NCI-H82 (cell line): Measurements from ENCODE around the gene UFSP2.

ENCODE experiments used
- DNase-seq: peaks from one replicate; lab custom pipeline; 2025; lab: John Stamatoyannopoulos, UW

The UFSP2 gene

DNA sequence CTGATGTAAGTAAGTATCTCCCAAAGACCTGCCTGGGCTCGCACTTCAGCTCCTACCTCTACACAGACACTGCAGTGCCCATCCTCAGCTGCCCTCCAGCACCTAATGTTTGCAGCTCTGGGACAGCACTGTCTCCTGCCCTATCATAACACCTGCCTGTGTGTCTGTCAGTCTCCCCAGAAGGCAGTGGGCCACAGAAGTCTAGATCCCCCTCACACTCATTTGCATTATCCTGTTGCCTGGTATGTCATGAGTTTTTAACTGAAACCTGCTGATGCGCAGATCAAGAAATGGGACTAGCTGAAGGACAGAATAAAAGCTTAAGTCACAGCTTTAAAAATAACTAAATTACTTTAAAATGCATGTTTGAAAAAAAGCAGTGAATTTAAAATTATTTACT, 73.0 kb downstream of the UFSP2 start:
- DNase-seq, result no peak

GRCh38 chr4:185352202-185352601, 73.6 kb downstream of the UFSP2 start:
- DNase-seq, result no peak

GRCh38 chr4:185351691-185352090, 74.1 kb downstream of the UFSP2 start:
- no peak for DNase-seq
